Neural progenitor cell (in vitro differentiated cells): ENCODE measurements around the gene RNF222. TPM values are rescaled to one million over a fixed set of nuclear protein-coding genes. Genes with fewer than 3 reads are reported as not detected.

ENCODE experiments used
- DNase-seq: peaks from one replicate; pipeline ENCODE4 v3.0.0-alpha.2; 2016; ENCODE audit warnings: low spot score
- H2AFZ ChIP-seq: fragments of 200-600 bp; sonication (generic); replicated peaks from 2 replicates; pipeline ENCODE4 v1.6.1; 2016; ENCODE audit warnings: antibody characterized with exemption
- H3F3A ChIP-seq: fragments of 200-600 bp; sonication (generic); 2 replicates; pipeline ENCODE4 v1.6.1; 2016; ENCODE audit warnings: antibody characterized with exemption, low read depth
- H3K27ac ChIP-seq: fragments of 200-600 bp; sonication (generic); 2 replicates; pipeline ENCODE4 v1.5.1; 2016; ENCODE audit warnings: mild to moderate bottlenecking
- H3K27me3 ChIP-seq: fragments of 200-600 bp; sonication (generic); 2 replicates; pipeline ENCODE4 v1.6.1; 2016; ENCODE audit warnings: mild to moderate bottlenecking, moderate library complexity
- H3K36me3 ChIP-seq: fragments of 200-600 bp; sonication (generic); 2 replicates; pipeline ENCODE4 v1.5.1; 2016
- H3K4me1 ChIP-seq: fragments of 200-600 bp; sonication (generic); 2 replicates; pipeline ENCODE4 v1.6.1; 2016; ENCODE audit warnings: mixed run types
- H3K4me2 ChIP-seq: fragments of 200-600 bp; sonication (generic); 2 replicates; pipeline ENCODE4 v1.6.1; 2016
- H3K4me3 ChIP-seq: fragments of 200-600 bp; sonication (generic); 2 replicates; pipeline ENCODE4 v1.5.1; 2016
- H3K79me2 ChIP-seq: fragments of 200-600 bp; sonication (generic); 2 replicates; pipeline ENCODE4 v1.6.1; 2016; ENCODE audit warnings: low read depth
- H3K9ac ChIP-seq: fragments of 200-600 bp; sonication (generic); 2 replicates; pipeline ENCODE4 v1.6.1; 2016
- H3K9me3 ChIP-seq: fragments of 200-600 bp; sonication (generic); 2 replicates; pipeline ENCODE4 v1.5.1; 2016; ENCODE audit warnings: low read depth
- H4K20me1 ChIP-seq: fragments of 200-600 bp; sonication (generic); 2 replicates; pipeline ENCODE4 v1.6.1; 2016; ENCODE audit warnings: low read depth
- H3K27ac Mint-ChIP-seq: 3 replicates; pipeline ENCODE4 v1.8.0; 2021; ENCODE audit warnings: mixed read lengths
- H3K27me3 Mint-ChIP-seq: 2 replicates; pipeline ENCODE4 v1.8.0; 2022; ENCODE audit warnings: low read depth, mild to moderate bottlenecking, inconsistent platforms, moderate library complexity, mixed read lengths; ENCODE audit not compliant: insufficient read depth
- H3K36me3 Mint-ChIP-seq: 3 replicates; pipeline ENCODE4 v1.8.0; 2021; ENCODE audit warnings: mixed read lengths
- H3K4me1 Mint-ChIP-seq: 3 replicates; pipeline ENCODE4 v1.8.0; 2021; ENCODE audit warnings: mixed read lengths
- H3K4me3 Mint-ChIP-seq: 3 replicates; pipeline ENCODE4 v1.8.0; 2021; ENCODE audit warnings: mild to moderate bottlenecking, moderate library complexity, mixed read lengths
- H3K9me3 Mint-ChIP-seq: 3 replicates; pipeline ENCODE4 v1.8.0; 2020; ENCODE audit warnings: mixed read lengths
- EZH2 ChIP-seq: fragments of 200-600 bp; sonication (generic); IDR thresholded peaks from 2 replicates; pipeline ENCODE4 v1.6.1; 2017; ENCODE audit warnings: antibody characterized with exemption, mild to moderate bottlenecking, moderate library complexity
- EZH2phosphoT487 ChIP-seq: fragments of 200-600 bp; sonication (generic); IDR thresholded peaks from 2 replicates; pipeline ENCODE4 v1.6.1; 2017; ENCODE audit warnings: antibody characterized with exemption
- total RNA-seq: library from RNA; depleted of rRNA; stranded (reverse); fragments of >200 nt; gene quantifications from 2 replicates; pipeline ENCODE4 v1.2.3, GENCODE V29; 2015; ENCODE audit warnings: low replicate concordance
- TF ChIP-seq, protein P1 (sequence below): fragments of 200-600 bp; sonication (generic); IDR thresholded peaks from 2 replicates; pipeline ENCODE4 v1.5.1; 2017; ENCODE audit warnings: antibody characterized with exemption, mild to moderate bottlenecking

RNF222 gene
- total RNA-seq, 1 donor from 2014 or later, result not detected

DNA sequence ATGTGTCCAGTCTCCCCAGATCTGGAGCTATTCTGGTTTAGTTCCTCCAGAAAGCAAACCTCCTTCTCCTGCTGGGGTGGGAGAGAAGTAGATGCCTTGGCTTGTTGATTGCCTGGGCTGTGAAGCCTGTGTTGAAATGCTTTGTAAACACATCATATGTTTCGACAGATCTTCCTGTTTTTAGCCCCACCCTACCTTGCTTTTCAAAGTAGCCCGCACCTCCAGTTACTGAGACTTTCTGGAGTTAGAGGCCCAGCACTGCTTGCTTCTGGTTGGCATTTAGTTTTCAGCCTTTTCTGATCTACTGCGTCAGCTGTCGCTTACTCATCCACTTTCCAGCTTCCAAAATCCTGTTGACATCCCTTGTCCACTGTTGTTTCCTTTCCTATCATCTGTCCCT is 20.2 kb upstream of the RNF222 start:
- H3K27ac ChIP-seq, result no peak overlapping the region
- no peaks in the 10 kb centered on the region for H3K9me3 Mint-ChIP-seq
- peaks cover 22% of the 10 kb centered on the region for H3K27me3 ChIP-seq
- H4K20me1 ChIP-seq, result no peaks in the 10 kb centered on the region
- no peak for DNase-seq
- H3K27me3 Mint-ChIP-seq, result peaks cover 8% of the 10 kb centered on the region
- no peak overlapping the region for H3K27ac Mint-ChIP-seq
- H3K4me3 ChIP-seq, result no peak overlapping the region
- H3K4me1 ChIP-seq, result no peaks in the 10 kb centered on the region
- H3K36me3 ChIP-seq, result no peaks in the 10 kb centered on the region
- H3K36me3 Mint-ChIP-seq, result no peaks in the 10 kb centered on the region
- no peak overlapping the region for H3K4me3 Mint-ChIP-seq
- no peaks in the 10 kb centered on the region for H3K9me3 ChIP-seq
- H3F3A ChIP-seq, result peaks cover 3% of the 10 kb centered on the region
- no peaks in the 10 kb centered on the region for H3K4me1 Mint-ChIP-seq
- H2AFZ ChIP-seq, result peak overlapping the region; percentile 57
- H3K9ac ChIP-seq, result no peak overlapping the region
- no peak overlapping the region for H3K4me2 ChIP-seq
- TF ChIP-seq EZH2, result no peak
- TF ChIP-seq, protein P1, sequence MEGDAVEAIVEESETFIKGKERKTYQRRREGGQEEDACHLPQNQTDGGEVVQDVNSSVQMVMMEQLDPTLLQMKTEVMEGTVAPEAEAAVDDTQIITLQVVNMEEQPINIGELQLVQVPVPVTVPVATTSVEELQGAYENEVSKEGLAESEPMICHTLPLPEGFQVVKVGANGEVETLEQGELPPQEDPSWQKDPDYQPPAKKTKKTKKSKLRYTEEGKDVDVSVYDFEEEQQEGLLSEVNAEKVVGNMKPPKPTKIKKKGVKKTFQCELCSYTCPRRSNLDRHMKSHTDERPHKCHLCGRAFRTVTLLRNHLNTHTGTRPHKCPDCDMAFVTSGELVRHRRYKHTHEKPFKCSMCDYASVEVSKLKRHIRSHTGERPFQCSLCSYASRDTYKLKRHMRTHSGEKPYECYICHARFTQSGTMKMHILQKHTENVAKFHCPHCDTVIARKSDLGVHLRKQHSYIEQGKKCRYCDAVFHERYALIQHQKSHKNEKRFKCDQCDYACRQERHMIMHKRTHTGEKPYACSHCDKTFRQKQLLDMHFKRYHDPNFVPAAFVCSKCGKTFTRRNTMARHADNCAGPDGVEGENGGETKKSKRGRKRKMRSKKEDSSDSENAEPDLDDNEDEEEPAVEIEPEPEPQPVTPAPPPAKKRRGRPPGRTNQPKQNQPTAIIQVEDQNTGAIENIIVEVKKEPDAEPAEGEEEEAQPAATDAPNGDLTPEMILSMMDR, result no peak
- TF ChIP-seq EZH2phosphoT487, result no peak
- no peaks in the 10 kb centered on the region for H3K79me2 ChIP-seq

DNA sequence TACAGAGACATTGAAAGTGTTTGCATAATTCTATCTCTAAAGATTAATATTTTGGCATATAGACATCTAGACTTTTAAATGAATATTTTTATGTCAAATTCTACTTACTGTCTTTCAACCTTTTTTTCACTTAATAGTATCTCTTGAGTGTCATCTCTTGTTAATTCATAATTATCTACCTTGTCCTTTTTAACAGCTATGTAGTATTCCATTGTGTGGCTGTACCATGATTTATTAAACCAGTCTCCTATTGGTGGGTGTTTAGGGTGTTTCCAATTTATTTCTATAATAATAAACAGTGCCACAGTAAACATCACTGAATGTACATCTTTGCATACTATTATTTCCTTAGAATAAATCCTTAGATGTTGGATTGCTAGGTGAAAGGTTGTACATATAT is 16.3 kb upstream of the RNF222 start:
- no peak for TF ChIP-seq EZH2phosphoT487
- TF ChIP-seq, protein P1, result no peak
- no peak for TF ChIP-seq EZH2
- Mint-ChIP-seq H3K27me3 (peaks cover 11% of the 10 kb centered on the region), H3K36me3 (no peaks in the 10 kb centered on the region), H3K27ac (no peak overlapping the region), H3K4me3 (no peak overlapping the region), H3K4me1 (peaks cover 4% of the 10 kb centered on the region), H3K9me3 (no peaks in the 10 kb centered on the region)
- no peak overlapping the region for H3K9ac ChIP-seq
- no peaks in the 10 kb centered on the region for H4K20me1 ChIP-seq
- H3K4me1 ChIP-seq, result no peaks in the 10 kb centered on the region
- no peak overlapping the region for H2AFZ ChIP-seq
- H3K4me3 ChIP-seq, result no peak overlapping the region
- H3F3A ChIP-seq, result peaks cover 10% of the 10 kb centered on the region
- H3K27me3 ChIP-seq, result peaks cover 16% of the 10 kb centered on the region
- no peaks in the 10 kb centered on the region for H3K79me2 ChIP-seq
- H3K4me2 ChIP-seq, result no peak overlapping the region
- no peak overlapping the region for H3K27ac ChIP-seq
- H3K36me3 ChIP-seq, result no peaks in the 10 kb centered on the region
- no peak for DNase-seq
- no peaks in the 10 kb centered on the region for H3K9me3 ChIP-seq

DNA sequence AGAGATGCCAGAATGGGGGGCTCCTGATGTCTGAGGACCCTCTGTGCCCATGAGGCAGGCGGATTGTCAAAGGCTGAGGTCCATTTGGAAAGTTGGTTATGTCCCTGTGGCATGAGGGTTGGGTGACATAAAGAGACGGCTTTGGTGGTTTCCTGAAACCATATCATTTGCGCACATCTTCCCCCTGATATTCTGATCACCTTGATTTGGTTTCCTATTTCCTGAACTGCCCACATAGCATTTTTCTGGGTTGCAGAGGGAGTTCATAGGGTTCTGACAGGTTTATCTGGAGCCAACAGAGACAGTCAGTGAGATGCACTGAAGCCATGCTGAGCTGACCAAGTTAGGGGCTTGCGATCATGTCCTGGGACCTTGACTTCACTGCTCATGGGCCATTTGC is 15.7 kb upstream of the RNF222 start:
- Histone ChIP-seq H3K4me3 (no peak overlapping the region), H2AFZ (no peak overlapping the region), H3K4me2 (no peak overlapping the region), H3K27me3 (peaks cover 13% of the 10 kb centered on the region), H4K20me1 (no peaks in the 10 kb centered on the region), H3K9ac (no peak overlapping the region), H3K9me3 (no peaks in the 10 kb centered on the region), H3F3A (peaks cover 10% of the 10 kb centered on the region), H3K36me3 (no peaks in the 10 kb centered on the region), H3K4me1 (no peaks in the 10 kb centered on the region), H3K27ac (no peak overlapping the region), H3K79me2 (no peaks in the 10 kb centered on the region)
- no peaks in the 10 kb centered on the region for H3K36me3 Mint-ChIP-seq
- H3K4me3 Mint-ChIP-seq, result no peak overlapping the region
- no peak overlapping the region for H3K27ac Mint-ChIP-seq
- peaks cover 8% of the 10 kb centered on the region for H3K27me3 Mint-ChIP-seq
- no peaks in the 10 kb centered on the region for H3K9me3 Mint-ChIP-seq
- H3K4me1 Mint-ChIP-seq, result peaks cover 4% of the 10 kb centered on the region
- TF ChIP-seq EZH2, result no peak
- TF ChIP-seq, protein P1, result no peak
- TF ChIP-seq EZH2phosphoT487, result no peak
- DNase-seq, result no peak
